Right lobe of liver (tissue), 6 donors: ENCODE data around the gene UPB1. TPM values are rescaled to one million over a fixed set of nuclear protein-coding genes. Genes with fewer than 3 reads are reported as not detected.

Experiments used
- ATAC-seq, 4 donors: fragments of 200-7000 bp; cut with Tn5 transposase; one replicate each; pipeline ENCODE4 v1.9.1; 2020; ENCODE audit warnings: mild to moderate bottlenecking in 4 of 4, moderate library complexity in 4 of 4
- DNase-seq, 3 donors: peaks; one replicate each; pipeline ENCODE4 v3.0.0-alpha.2; 2020
- H3K27ac ChIP-seq, 3 donors: fragments of 200-600 bp; one replicate each; pipeline ENCODE4 v1.8.0; 2022
- H3K27me3 ChIP-seq, 2 donors: fragments of 200-600 bp; one replicate each; pipeline ENCODE4 v1.8.0; 2022
- H3K36me3 ChIP-seq, 4 donors: fragments of 200-600 bp; sonication (generic) in 1 of 4; one replicate each; pipeline versions ENCODE4 v1.5.1 to v1.8.0; 2017 to 2022; ENCODE audit warnings: control low read depth in 1 of 4
- H3K4me1 ChIP-seq, 4 donors: fragments of 200-600 bp; sonication (generic) in 1 of 4; one replicate each; pipeline versions ENCODE4 v1.5.1 to v1.8.0; 2017 to 2022; ENCODE audit warnings: control low read depth in 1 of 4
- H3K4me3 ChIP-seq, 3 donors: fragments of 200-600 bp; one replicate each; pipeline ENCODE4 v1.8.0; 2022
- H3K9me3 ChIP-seq, 4 donors: fragments of 200-600 bp; sonication (generic) in 1 of 4; one replicate each; pipeline versions ENCODE4 v1.5.1 to v1.8.0; 2017 to 2022; ENCODE audit warnings: control low read depth in 1 of 4
- POLR2A ChIP-seq: fragments of 450-650 bp; IDR thresholded peaks from one replicate; pipeline ENCODE4 v1.6.1; 2017; ENCODE audit warnings: antibody characterized with exemption, mild to moderate bottlenecking
- WGBS: methylation state at CpG from one replicate; pipeline ENCODE4 v1.1.6; 2018; ENCODE audit warnings: low coverage, low lambda C conversion rate; ENCODE audit not compliant: insufficient coverage; ENCODE audit errors: missing lambda C conversion rate; 5-methylcytosine and 5-hydroxymethylcytosine counted together
- intact Hi-C, 2 donors: fragments of 100-400 bp; cut with DNase I; formaldehyde crosslinking; loops; one replicate each; pipeline versions ENCODE4 v1.11.2 to v1.14.1; 2022
- long read RNA-seq: library from polyadenylated mRNA; unstranded; transcript quantifications from one replicate; pipeline ENCODE4 v2.0.0, GENCODE V29; 2019
- total RNA-seq, 6 experiments: library from RNA; depleted of rRNA in 2 of 6; stranded (reverse); fragments of >200 nt in 2 of 6; fragmentation: NEBNext Ultra II Directional in 3 of 6; extraction: Animal tissue kit (Norgen Biotek cat#: 25700) in 3 of 6; gene quantifications; one replicate each; pipeline versions ENCODE4 v1.1.0 to v1.2.4, GENCODE V29; 2016 to 2023
- TF ChIP-seq, protein P1 (sequence below), 4 donors: fragments of 200-600 bp in 3 of 4; fragments of 450-650 bp in 1 of 4; IDR thresholded peaks; one replicate each; pipeline versions ENCODE4 v1.5.1 to v1.8.0; 2016 to 2022; ENCODE audit warnings: antibody characterized with exemption in 4 of 4, mild to moderate bottlenecking in 2 of 4
- donor health status: DM: no; HTN: yes; CAD: no.
- donor health status: DM: no; HTN: no; CAD: no.
- donor health status: DM: no; HTN: no; CAD: no.
- donor health status: DM: no; HTN: yes; CAD: no.
- donor health status: DM: no; HTN: yes; CAD: no.

UPB1 gene
- 100 to 1,000 TPM in 3 of 6 experiments, 10 to 100 TPM in 3; 50.6 to 169 (median 100) TPM for total RNA-seq
- long read RNA-seq, transcript UPB1-201 (10 exons, 2,290 nt), result major isoform, 35 of 59 reads
- long read RNA-seq, partial matches to known transcripts, result 17 of 59 reads
- long read RNA-seq, other reads (novel, unspliced or antisense), result 7 of 59 reads

DNA sequence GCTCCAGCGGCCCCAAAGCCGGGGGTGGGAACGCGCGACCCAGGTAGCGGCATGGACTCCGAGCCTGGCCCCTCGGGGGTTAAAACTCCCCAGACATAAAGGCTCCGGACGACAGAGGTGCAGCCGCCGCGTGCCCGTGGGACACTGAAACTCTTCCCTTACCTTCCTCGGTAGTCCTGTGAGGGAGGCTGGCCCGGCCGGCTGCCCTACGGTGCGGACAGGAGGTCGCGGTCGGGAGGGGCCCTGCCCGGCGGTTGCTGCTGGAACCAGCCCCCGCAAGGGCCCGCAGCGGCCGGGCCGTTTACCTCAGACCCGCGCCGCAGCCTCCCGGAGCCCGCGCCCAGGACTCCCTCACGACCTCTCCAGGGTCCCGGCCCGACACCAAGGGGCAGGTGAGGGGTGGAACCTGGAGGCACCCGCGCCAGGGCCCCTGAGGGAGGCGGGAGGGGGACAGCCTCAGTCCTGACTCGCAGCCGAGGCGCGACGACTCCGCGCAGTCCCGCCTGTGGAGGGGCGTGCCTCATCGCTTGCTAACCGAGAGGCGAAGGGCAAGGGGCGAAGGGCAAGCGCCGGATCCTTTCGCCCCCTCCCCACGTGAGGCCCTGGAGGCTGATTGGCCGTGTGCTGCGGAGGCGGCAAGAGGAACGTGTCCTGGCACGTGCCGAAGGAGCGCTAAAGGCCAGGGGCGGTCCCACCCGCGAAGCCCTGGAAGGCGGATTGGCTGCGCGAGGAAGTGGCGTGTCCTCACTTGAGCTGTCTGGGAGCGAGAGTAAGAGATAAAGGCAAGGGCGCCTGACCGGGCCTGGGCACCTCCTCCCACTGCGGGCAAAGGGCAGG is at the start of gene UPB1:
Gene UPB1 (plus strand): TSS at position 805 of the 837 bp plus-strand sequence. CDS start 72 bp downstream, outside the sequence.
- peak within 1 kb of the TSS; percentile 56 to 95 (median 87) for H3K4me3 ChIP-seq

DNA sequence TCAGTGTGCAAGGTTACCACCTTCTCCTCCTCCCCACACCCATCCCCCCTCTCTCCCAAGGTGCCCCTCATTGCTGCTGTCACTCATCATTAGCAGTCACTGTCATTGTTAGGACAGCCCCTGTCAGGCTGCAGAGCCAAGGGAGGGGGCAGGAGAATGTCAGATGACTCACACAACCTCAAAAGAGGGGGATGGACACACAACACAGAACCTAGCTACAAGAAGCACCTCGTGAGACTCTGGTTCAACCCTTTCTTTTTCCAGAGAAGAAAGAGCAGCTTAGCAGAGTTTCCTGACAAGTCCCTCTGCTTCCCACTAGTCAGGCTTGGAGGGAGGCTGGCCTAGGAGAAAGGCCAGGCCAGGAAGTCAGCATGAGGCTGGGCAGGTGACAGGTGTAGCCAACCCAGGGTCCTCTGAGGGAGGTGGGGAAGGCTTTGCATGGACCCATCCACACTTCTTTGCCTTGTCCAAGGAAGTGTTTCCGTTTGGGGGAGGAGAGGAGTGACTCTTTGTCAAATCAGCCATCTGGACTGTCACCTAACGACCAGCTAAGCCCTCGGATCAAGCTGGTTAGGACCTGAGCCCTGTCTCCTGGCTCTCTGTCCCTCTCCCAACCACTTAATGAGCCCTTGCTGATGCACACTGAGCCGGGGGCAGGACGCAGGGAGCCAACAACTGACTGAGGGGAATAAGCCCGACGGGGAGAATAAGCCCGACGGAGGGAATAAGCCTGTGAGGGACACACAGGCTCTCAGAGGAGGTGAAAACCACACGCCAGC is 49.5 kb upstream of the UPB1 start:
- H3K9me3 ChIP-seq, result no peaks in the 10 kb centered on the region
- 66% methylated on average over 5 of the region's 11 CpGs for WGBS
- no peak overlapping the region for H3K4me3 ChIP-seq
- no peaks in the 10 kb centered on the region for H3K27me3 ChIP-seq
- H3K27ac ChIP-seq, result no peak overlapping the region
- peaks cover 0 to 3% (median 0%) of the 10 kb centered on the region in 4 donors for H3K4me1 ChIP-seq
- TF ChIP-seq, protein P1, sequence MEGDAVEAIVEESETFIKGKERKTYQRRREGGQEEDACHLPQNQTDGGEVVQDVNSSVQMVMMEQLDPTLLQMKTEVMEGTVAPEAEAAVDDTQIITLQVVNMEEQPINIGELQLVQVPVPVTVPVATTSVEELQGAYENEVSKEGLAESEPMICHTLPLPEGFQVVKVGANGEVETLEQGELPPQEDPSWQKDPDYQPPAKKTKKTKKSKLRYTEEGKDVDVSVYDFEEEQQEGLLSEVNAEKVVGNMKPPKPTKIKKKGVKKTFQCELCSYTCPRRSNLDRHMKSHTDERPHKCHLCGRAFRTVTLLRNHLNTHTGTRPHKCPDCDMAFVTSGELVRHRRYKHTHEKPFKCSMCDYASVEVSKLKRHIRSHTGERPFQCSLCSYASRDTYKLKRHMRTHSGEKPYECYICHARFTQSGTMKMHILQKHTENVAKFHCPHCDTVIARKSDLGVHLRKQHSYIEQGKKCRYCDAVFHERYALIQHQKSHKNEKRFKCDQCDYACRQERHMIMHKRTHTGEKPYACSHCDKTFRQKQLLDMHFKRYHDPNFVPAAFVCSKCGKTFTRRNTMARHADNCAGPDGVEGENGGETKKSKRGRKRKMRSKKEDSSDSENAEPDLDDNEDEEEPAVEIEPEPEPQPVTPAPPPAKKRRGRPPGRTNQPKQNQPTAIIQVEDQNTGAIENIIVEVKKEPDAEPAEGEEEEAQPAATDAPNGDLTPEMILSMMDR (IDR thresholded peaks at IDR 0.05), result no peak
- TF ChIP-seq POLR2A, result no peak
- ATAC-seq (no peak), DNase-seq (peak in 1 of 3 donors; percentile 46)
- intact Hi-C loops, result no loop called here
- peaks cover 0 to 16% (median 2%) of the 10 kb centered on the region in 4 donors for H3K36me3 ChIP-seq

More for the DNA sequence above, at the start of gene UPB1:
- Histone ChIP-seq H3K27ac (peak within 1 kb of the TSS; percentile 85 to 94 (median 90)), H3K27me3 (no peaks in the 10 kb centered on the region), H3K4me1 (peaks cover 0 to 35% (median 10%) of the 10 kb centered on the region in 4 donors), H3K36me3 (no peaks in the 10 kb centered on the region), H3K9me3 (no peaks in the 10 kb centered on the region)
- peak; percentile 94 to 99 (median 99) for DNase-seq
- WGBS, result 24% methylated on average over 20 of the region's 76 CpGs
- ATAC-seq, result peak; percentile 73 to 87 (median 81)
- TF ChIP-seq, protein P1 (IDR thresholded peaks at IDR 0.05), result no peak
- peak; percentile 93 for TF ChIP-seq POLR2A
- intact Hi-C loops, result no loop called here

DNA sequence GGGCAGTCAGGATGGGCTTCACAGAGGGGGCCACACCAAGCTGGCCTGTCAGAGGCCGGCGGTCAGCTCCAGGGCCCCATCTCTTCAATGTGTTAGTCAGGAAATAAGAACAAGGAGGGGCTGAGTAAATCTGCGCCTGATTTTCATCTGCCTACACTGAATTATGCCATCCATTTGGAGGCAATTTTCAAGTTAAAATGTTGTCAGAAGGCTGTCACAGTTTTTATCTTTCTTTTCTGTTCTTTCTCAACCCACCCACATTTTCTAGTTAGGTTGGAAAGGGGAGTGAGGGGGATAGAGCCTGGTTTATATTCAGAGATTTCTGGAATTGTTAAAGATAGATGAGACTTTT is 48.9 kb upstream of the UPB1 start:
- no peak for DNase-seq
- H3K27me3 ChIP-seq, result no peaks in the 10 kb centered on the region
- peaks cover 0 to 3% (median 0%) of the 10 kb centered on the region in 4 donors for H3K4me1 ChIP-seq
- no peak for TF ChIP-seq POLR2A
- TF ChIP-seq, protein P1 (IDR thresholded peaks at IDR 0.05), result no peak
- no peaks in the 10 kb centered on the region for H3K9me3 ChIP-seq
- intact Hi-C loops, result no loop called here
- H3K27ac ChIP-seq, result no peak overlapping the region
- ATAC-seq, result no peak
- H3K4me3 ChIP-seq, result no peak overlapping the region
- H3K36me3 ChIP-seq, result peaks cover 0 to 11% (median 2%) of the 10 kb centered on the region in 4 donors
- WGBS, result no CpG with 5 or more reads among the region's 3 CpGs

DNA sequence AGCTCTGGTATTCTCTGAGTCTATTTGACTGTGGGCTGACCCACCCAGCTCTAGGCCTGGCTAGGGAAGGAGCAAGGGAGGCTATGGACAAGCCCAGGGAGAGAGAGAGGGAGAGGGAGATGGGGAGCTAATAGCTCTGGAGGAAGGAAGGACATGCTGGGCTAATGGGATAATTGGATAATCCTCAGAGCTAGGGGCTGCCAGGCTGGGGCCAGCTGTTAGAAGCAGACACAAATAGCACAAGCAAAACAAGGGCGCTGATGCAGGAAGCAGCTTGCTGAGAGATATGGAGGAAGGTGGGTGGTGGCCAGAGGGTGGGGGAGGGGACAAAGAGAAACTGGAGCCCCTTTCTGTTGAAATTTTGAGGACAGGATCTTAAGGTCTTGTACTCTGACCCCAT is 44.5 kb upstream of the UPB1 start:
- Histone ChIP-seq H3K27ac (peak overlapping the region in 1 of 3 donors; percentile 17), H3K36me3 (no peaks in the 10 kb centered on the region), H3K27me3 (no peaks in the 10 kb centered on the region), H3K4me3 (no peak overlapping the region), H3K9me3 (no peaks in the 10 kb centered on the region), H3K4me1 (peaks cover 0 to 8% (median 0%) of the 10 kb centered on the region in 4 donors)
- ATAC-seq, result peak; percentile 38 to 56 (median 49)
- DNase-seq, result no peak
- 38% methylated on average over 1 of the region's 1 CpG for WGBS
- intact Hi-C loops, result no loop called here
- TF ChIP-seq POLR2A, result no peak
- TF ChIP-seq, protein P1 (IDR thresholded peaks at IDR 0.05), result no peak
